RWPE2 (cell line): ENCODE measurements around the gene BSX.

ENCODE experiments used
- ATAC-seq: fragments of 200-7000 bp; cut with Tn5 transposase; 3 replicates; pipeline ENCODE4 v1.9.1; 2021; ENCODE audit warnings: low read depth
- DNase-seq: peaks from one replicate; pipeline ENCODE4 v3.0.0-alpha.2; 2020; ENCODE audit warnings: low spot score
- H3K27ac ChIP-seq: fragments of 450-650 bp; 2 replicates; pipeline ENCODE4 v1.5.1; 2017; ENCODE audit warnings: mild to moderate bottlenecking; ENCODE audit not compliant: poor library complexity, severe bottlenecking
- H3K27me3 ChIP-seq: fragments of 250-450 bp; sonication (Bioruptor Pico); 2 replicates; pipeline ENCODE4 v1.5.1; 2021; ENCODE audit warnings: mild to moderate bottlenecking, moderate library complexity; ENCODE audit not compliant: insufficient read depth, poor library complexity, severe bottlenecking
- H3K36me3 ChIP-seq: fragments of 250-450 bp; sonication (Bioruptor Pico); 2 replicates; pipeline ENCODE4 v1.5.1; 2020; ENCODE audit warnings: low read depth, mild to moderate bottlenecking, moderate library complexity
- H3K4me1 ChIP-seq: fragments of 250-450 bp; sonication (Bioruptor Pico); 2 replicates; pipeline ENCODE4 v1.5.1; 2021; ENCODE audit warnings: mild to moderate bottlenecking, moderate library complexity; ENCODE audit not compliant: insufficient read depth, poor library complexity, severe bottlenecking
- H3K4me3 ChIP-seq: fragments of 250-450 bp; sonication (Bioruptor Pico); 2 replicates; pipeline ENCODE4 v1.5.1; 2021; ENCODE audit warnings: mild to moderate bottlenecking, moderate library complexity; ENCODE audit not compliant: severe bottlenecking
- H3K9me3 ChIP-seq: fragments of 250-450 bp; sonication (Bioruptor Pico); 2 replicates; pipeline ENCODE4 v1.5.1; 2021; ENCODE audit warnings: mild to moderate bottlenecking, moderate library complexity; ENCODE audit not compliant: severe bottlenecking
- TF ChIP-seq, protein P1 (sequence below): fragments of 450-650 bp; IDR thresholded peaks from one replicate; pipeline ENCODE4 v1.5.1; 2017; ENCODE audit warnings: mild to moderate bottlenecking, moderate library complexity; ENCODE audit not compliant: poor library complexity, severe bottlenecking

BSX gene

DNA sequence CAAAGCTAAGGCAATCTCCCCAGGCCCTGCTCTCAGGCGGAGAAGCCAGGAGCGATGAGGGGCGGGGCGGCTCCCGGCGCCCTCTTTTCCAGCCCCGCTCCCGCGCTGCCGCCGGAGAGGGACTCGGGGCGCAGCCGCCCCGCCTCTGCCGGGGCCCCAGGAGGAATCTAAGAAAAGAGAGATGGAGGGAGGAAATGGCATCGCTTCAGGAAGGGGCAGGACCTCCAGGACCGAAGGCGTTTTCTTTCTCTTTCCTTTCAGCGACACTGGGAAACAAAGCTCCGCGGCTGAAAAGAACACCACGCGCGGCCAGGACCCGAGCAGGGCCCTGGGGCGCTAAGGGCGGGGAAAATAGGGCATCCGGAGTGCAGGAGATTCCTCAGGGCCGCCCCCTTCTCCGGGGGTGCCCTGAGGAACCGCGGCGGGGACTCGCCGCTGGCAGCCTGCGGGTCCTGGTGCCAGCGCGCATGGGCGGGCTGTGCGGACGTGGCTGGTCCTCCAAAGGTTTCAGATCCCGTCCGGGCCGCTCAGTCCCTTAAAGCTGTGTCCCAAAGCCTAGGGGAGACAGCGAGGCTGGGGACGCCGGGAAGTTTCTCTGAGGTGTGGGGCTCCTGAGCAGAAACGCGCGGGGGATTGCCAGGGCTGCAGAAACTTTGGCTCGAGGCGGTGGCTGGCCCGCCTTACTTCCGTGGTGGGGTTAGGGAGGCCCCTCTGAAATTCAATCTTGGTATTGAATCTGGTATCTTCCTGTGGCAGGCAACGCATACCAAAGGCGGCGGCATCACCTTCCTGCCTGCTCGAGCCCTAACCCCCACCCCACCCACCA is 2.8 kb upstream of the BSX start:
- Histone ChIP-seq H3K4me3 (peak overlapping the region; percentile 36), H3K4me1 (no peaks in the 10 kb centered on the region), H3K36me3 (no peaks in the 10 kb centered on the region), H3K9me3 (no peaks in the 10 kb centered on the region), H3K27me3 (peaks cover 83% of the 10 kb centered on the region), H3K27ac (no peak overlapping the region)
- DNase-seq (no peak), ATAC-seq (peak; percentile 62)
- TF ChIP-seq, protein P1, sequence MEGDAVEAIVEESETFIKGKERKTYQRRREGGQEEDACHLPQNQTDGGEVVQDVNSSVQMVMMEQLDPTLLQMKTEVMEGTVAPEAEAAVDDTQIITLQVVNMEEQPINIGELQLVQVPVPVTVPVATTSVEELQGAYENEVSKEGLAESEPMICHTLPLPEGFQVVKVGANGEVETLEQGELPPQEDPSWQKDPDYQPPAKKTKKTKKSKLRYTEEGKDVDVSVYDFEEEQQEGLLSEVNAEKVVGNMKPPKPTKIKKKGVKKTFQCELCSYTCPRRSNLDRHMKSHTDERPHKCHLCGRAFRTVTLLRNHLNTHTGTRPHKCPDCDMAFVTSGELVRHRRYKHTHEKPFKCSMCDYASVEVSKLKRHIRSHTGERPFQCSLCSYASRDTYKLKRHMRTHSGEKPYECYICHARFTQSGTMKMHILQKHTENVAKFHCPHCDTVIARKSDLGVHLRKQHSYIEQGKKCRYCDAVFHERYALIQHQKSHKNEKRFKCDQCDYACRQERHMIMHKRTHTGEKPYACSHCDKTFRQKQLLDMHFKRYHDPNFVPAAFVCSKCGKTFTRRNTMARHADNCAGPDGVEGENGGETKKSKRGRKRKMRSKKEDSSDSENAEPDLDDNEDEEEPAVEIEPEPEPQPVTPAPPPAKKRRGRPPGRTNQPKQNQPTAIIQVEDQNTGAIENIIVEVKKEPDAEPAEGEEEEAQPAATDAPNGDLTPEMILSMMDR = no peak

- H3K4me3 ChIP-seq = peak overlapping the region; percentile 36
- H3K9me3 ChIP-seq = no peaks in the 10 kb centered on the region
These were observed 2.0 kb upstream of the BSX start for GRCh38 chr11:122983438-122984185.

DNA sequence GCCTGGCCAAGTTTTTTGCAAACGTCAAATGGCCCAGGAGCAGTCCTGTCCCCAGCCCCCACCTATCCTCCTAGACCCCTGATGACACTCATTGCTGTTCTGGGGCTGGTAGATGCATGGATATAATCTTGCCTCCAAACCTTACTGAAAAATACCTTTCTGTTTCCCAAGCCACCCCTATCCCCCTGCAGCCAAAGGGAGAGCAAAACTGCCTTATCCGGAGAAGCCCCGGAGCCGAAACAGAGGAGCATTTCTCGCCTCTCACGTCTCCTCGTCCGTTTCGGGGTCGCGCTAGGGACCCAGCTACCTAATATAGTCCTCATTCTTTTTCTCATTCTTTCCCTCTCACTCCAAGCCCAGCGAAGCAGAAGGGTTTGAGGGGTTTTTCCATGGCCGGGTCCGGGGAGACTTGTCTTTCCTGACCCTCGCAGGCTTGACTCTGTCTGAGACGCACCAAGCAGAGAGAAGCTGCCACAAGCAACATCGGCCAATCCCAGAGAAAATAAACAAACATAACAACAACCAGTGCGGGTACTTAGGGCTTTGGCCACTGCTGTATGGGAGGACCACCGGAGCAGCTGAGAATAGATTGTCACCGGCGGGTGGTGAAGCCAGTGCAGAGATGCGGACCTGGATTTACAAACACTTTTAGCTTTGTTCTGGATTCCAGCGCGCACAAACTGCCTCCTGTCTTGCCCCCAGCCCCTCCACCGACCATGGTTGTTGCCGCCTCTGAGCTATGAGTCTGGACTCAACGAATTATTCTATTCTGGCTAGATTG is 1.6 kb downstream of the BSX start:
- Histone ChIP-seq H3K4me3 (no peak overlapping the region), H3K9me3 (no peaks in the 10 kb centered on the region), H3K27ac (no peak overlapping the region), H3K4me1 (no peaks in the 10 kb centered on the region), H3K36me3 (no peaks in the 10 kb centered on the region), H3K27me3 (peaks cover 100% of the 10 kb centered on the region)
- TF ChIP-seq, protein P1 = no peak
- DNase-seq = no peak
- ATAC-seq = no peak

More at GRCh38 chr11:122983438-122984185, 2.0 kb upstream of the BSX start:
- Histone ChIP-seq H3K36me3 (no peaks in the 10 kb centered on the region), H3K4me1 (no peaks in the 10 kb centered on the region), H3K27ac (no peak overlapping the region), H3K27me3 (peaks cover 91% of the 10 kb centered on the region)
- ATAC-seq (no peak), DNase-seq (no peak)
- TF ChIP-seq, protein P1 = no peak

GRCh38 chr11:122979103-122979814 is 2.4 kb downstream of the BSX start:
- ATAC-seq (no peak), DNase-seq (no peak)
- TF ChIP-seq, protein P1 = no peak
- Histone ChIP-seq H3K36me3 (no peaks in the 10 kb centered on the region), H3K27me3 (peaks cover 100% of the 10 kb centered on the region), H3K27ac (no peak overlapping the region), H3K4me3 (no peak overlapping the region), H3K4me1 (no peaks in the 10 kb centered on the region), H3K9me3 (no peaks in the 10 kb centered on the region)
